SH-SY5Y (cell line): ENCODE measurements around the gene LSM11.

Experiments used
- GATA2 ChIP-seq: IDR thresholded peaks from 2 replicates; pipeline ENCODE4 v1.6.1; 2011; ENCODE audit warnings: mild to moderate bottlenecking, low read depth, low read length
- GATA3 ChIP-seq: IDR thresholded peaks from 2 replicates; pipeline ENCODE4 v1.6.1; 2011; ENCODE audit warnings: low read depth, mild to moderate bottlenecking, low read length, moderate library complexity

DNA sequence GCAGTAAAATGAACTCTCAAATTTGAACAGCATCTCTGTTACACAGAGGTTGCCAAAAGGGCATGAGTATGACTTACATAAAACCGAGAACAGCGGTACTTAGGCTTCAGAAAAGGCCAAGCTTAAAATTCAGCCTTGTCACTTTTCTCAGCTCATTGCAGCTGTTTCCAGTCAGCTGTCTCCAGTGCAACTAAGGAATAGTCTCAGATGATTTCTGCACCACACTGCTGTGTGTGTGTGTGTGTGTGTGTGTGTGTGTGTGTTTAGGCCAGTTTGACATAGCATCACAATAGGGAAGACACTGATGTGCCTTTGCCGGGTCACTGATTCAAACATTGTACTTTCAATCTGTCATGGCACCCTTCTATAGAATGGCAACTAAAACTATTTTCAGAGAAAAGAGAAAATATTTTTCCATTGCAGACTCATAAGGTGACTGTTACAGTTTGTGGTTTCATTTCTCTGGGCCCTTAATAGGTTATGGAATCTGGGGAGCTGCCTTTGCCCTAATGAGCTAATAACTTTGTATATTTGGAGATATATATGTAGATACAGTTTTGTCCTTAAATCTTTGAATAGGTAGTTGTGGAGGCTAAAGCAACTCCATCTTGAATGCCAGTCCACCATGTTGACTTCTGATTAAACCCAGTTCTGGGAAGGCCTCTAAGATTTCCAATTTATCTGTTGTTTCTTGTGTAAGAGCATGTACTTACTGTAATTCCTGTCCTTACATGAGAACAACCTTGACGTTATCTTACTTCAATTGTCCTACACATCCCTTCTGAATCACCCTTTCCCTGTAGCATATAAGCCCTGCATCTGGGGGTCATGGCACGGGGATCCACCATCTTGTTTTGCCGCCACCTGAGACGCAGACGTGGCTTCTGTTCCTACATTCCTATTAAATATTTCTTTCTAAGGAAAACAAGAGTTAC, 4.5 kb downstream of the LSM11 start:
- TF ChIP-seq GATA3 (no peak), GATA2 (no peak)
